ENCODE data around the gene ACSF3. TPM values are rescaled to one million over a fixed set of nuclear protein-coding genes. Genes with fewer than 3 reads are reported as not detected.
"Not testable (repeated sequence)": the region's sequence is repeated elsewhere in the genome, so short reads cannot be mapped to it uniquely, and the experiment has no call there.

Gene ACSF3
- total and polyA plus RNA-seq, 2 donors = 47.2 to 97.2 TPM

DNA sequence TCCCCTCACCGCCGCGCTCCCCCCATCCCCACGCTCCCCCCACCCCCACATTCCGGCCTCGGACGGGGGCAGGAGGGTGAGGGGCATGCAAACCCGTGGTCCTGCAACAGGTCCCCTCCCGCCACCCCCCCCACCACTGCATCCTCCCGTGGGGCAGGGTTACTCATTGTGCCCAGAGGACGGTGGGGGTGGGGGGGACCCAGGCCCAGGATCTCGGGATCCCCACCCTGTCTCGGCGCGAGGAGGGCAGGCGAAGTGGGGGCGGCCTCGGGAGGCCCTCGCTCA lies 98.2 kb downstream of the ACSF3 start:
- DNase-seq (ENCODE audit: low read depth in 6 of 9, low spot score in 9 of 9) = no peak
- Histone ChIP-seq H3K4me3 (ENCODE audit: low read length in 2 of 2) (peak overlapping the region in 1 of 2 donors; percentile 27), H3K27me3 (ENCODE audit: control insufficient read depth in 2 of 2, insufficient read depth in 1 of 2, low read length in 1 of 2) (peaks cover 23 to 62% of the 10 kb centered on the region in 2 donors), H3K36me3 (ENCODE audit: control insufficient read depth in 2 of 2, insufficient read depth in 2 of 2, low read length in 1 of 2) (no peaks in the 10 kb centered on the region), H3K27ac (ENCODE audit: low read depth in 1 of 2, low read length in 1 of 2) (no peak overlapping the region), H3K4me1 (ENCODE audit: control insufficient read depth in 2 of 2, insufficient read depth in 2 of 2, low read length in 2 of 2) (no peaks in the 10 kb centered on the region), H3K9me3 (ENCODE audit: control insufficient read depth in 2 of 2, insufficient read depth in 1 of 2, low read length in 1 of 2) (peaks cover 0 to 1% of the 10 kb centered on the region in 2 donors)
- 4% methylated on average over 19 of the region's 19 CpGs for WGBS

DNA sequence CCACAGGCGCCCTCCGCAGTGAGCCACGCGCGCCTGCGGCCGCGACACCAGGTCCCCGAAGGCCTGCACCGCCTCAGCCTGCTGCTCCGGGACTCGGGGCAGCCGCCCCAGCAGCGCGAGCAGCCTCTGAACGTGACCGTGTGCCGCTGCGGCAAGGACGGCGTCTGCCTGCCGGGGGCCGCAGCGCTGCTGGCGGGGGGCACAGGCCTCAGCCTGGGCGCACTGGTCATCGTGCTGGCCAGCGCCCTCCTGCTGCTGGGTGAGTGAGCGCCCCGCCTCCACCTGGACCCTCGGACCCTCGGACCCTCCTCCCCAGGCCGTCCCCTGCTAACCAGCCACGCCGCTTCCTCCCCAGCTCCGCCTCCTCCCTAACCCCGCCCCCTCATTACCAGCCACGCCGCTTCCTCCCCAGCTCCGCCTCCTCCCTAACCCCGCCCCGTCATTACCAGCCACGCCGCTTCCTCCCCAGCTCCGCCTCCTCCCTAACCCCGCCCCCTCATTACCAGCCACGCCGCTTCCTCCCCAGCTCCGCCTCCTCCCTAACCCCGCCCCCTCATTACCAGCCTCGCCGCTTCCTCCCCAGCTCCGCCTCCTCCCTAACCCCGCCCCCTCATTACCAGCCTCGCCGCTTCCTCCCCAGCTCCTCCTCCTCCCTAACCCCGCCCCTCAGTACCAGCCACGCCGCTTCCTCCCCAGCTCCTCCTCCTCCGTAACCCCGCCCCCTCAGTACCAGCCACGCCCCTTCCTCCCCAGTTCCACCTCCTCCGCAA lies 98.7 kb downstream of the ACSF3 start:
- WGBS = 3% methylated on average over 63 of the region's 63 CpGs
- not testable (repeated sequence) for H3K36me3 ChIP-seq (ENCODE audit: control insufficient read depth in 2 of 2, insufficient read depth in 2 of 2, low read length in 1 of 2); H3K9me3 ChIP-seq (ENCODE audit: control insufficient read depth in 2 of 2, insufficient read depth in 1 of 2, low read length in 1 of 2); H3K27ac ChIP-seq (ENCODE audit: low read depth in 1 of 2, low read length in 1 of 2); H3K4me1 ChIP-seq (ENCODE audit: control insufficient read depth in 2 of 2, insufficient read depth in 2 of 2, low read length in 2 of 2)
- DNase-seq (ENCODE audit: low read depth in 6 of 9, low spot score in 9 of 9) = peak in 4 of 9 donors; percentile 42 to 81 (median 62)
- H3K4me3 ChIP-seq (ENCODE audit: low read length in 2 of 2) = peak overlapping the region in 1 of 2 donors; percentile 27
- H3K27me3 ChIP-seq (ENCODE audit: control insufficient read depth in 2 of 2, insufficient read depth in 1 of 2, low read length in 1 of 2) = peaks cover 23 to 67% of the 10 kb centered on the region in 2 donors

DNA sequence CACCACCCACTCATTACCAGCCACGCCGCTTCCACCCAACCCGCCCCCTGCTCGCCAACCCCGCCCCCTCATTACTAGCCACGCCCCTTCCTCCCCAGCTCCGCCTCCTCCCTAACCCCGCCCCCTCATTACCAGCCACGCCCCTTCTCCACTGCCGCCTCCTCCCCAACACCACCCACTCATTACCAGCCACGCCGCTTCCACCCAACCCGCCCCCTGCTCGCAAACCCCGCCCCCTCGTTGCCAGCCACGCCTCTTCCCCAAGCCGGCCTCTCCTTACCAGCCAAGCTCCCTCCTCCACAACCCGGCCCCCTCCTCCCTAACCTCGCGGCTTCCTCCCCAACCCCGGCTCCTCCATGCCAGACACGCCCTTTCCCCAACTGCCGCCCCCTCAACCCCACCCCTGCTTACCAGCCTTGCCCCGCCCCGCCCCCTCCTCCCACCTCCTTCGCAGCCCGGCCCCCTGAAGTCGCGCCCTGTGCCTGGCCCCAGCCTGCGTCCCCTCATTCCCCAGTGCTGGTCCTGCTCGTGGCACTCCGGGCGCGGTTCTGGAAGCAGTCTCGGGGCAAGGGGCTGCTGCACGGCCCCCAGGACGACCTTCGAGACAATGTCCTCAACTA lies 99.4 kb downstream of the ACSF3 start:
- Histone ChIP-seq H3K4me1 (ENCODE audit: control insufficient read depth in 2 of 2, insufficient read depth in 2 of 2, low read length in 2 of 2) (no peaks in the 10 kb centered on the region), H3K36me3 (ENCODE audit: control insufficient read depth in 2 of 2, insufficient read depth in 2 of 2, low read length in 1 of 2) (no peaks in the 10 kb centered on the region), H3K4me3 (ENCODE audit: low read length in 2 of 2) (no peak overlapping the region), H3K9me3 (ENCODE audit: control insufficient read depth in 2 of 2, insufficient read depth in 1 of 2, low read length in 1 of 2) (no peaks in the 10 kb centered on the region), H3K27me3 (ENCODE audit: control insufficient read depth in 2 of 2, insufficient read depth in 1 of 2, low read length in 1 of 2) (peaks cover 25 to 72% of the 10 kb centered on the region in 2 donors), H3K27ac (ENCODE audit: low read depth in 1 of 2, low read length in 1 of 2) (no peak overlapping the region)
- DNase-seq (ENCODE audit: low read depth in 6 of 9, low spot score in 9 of 9) = peak in 3 of 9 donors; percentile 43 to 55 (median 53)
- 11% methylated on average over 39 of the region's 39 CpGs for WGBS

DNA sequence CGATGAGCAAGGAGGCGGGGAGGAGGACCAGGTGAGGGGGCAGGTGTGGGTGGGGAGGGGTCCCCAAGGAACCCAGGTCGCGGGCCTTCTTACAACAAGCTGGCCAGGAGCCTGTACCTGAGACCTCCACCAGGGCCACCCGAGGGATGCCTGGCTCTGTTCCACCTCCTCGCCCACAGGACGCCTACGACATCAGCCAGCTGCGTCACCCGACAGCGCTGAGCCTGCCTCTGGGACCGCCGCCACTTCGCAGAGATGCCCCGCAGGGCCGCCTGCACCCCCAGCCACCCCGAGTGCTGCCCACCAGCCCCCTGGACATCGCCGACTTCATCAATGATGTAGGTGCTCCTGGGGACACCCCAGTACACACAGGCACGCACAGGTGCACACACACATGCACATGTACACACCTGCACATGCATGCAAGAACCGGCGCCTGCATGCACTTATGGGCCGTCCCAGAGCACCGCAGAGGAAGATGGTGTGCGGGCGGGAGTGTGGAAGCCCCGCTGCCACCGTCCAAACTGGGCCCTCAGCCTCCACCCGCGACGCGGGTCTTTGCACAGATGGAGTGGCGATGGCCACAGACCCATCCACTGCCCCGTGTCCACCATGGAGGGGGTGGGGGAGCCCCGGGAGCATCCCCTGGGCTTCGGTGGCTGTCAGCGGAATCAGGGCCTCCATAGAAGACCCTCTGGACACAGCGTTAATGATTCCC lies 100.1 kb downstream of the ACSF3 start:
- 88% methylated on average over 38 of the region's 38 CpGs for WGBS

DNA sequence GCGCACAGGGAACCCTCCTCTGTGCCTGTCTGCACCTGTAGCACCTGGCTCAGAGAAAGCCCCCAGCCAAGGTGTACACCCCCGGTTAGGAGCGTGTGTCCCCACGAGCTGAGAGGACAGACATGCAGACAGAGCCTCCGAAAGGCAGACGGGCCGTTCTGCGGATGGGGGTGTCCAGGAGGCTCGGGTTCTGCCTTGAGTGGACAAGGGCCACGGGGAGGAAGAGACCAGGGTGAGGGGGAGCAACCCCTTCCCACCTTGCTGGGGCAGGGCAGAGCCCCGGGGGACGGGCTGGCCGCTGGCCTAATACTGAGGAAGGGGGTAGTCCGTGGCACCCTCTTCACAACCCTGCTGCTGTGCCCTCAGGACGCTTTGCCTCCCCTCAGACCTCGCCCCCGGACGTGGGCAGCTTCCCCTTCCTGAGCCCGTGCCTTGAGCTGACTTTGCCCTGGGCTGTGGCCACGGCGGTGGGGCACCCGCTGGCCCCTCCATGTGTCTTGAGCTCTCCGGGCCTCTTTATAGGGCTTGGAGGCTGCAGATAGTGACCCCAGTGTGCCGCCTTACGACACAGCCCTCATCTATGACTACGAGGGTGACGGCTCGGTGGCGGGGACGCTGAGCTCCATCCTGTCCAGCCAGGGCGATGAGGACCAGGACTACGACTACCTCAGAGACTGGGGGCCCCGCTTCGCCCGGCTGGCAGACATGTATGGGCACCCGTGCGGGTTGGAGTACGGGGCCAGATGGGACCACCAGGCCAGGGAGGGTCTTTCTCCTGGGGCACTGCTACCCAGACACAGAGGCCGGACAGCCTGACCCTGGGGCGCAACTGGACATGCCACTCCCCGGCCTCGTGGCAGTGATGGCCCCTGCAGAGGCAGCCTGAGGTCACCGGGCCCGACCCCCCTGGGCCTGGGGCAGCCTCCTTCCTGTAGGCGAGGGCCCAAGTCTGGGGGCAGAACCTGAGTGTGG lies 101.0 kb downstream of the ACSF3 start:
- DNase-seq (ENCODE audit: low read depth in 6 of 9, low spot score in 9 of 9) = no peak
- Histone ChIP-seq H3K36me3 (ENCODE audit: control insufficient read depth in 2 of 2, insufficient read depth in 2 of 2, low read length in 1 of 2) (no peaks in the 10 kb centered on the region), H3K4me3 (ENCODE audit: low read length in 2 of 2) (no peak overlapping the region), H3K27me3 (ENCODE audit: control insufficient read depth in 2 of 2, insufficient read depth in 1 of 2, low read length in 1 of 2) (peaks cover 36 to 84% of the 10 kb centered on the region in 2 donors), H3K9me3 (ENCODE audit: control insufficient read depth in 2 of 2, insufficient read depth in 1 of 2, low read length in 1 of 2) (no peaks in the 10 kb centered on the region), H3K4me1 (ENCODE audit: control insufficient read depth in 2 of 2, insufficient read depth in 2 of 2, low read length in 2 of 2) (no peaks in the 10 kb centered on the region), H3K27ac (ENCODE audit: low read depth in 1 of 2, low read length in 1 of 2) (no peak overlapping the region)
- 78% methylated on average over 45 of the region's 45 CpGs for WGBS

More for the DNA sequence above, 100.1 kb downstream of the ACSF3 start:
- H3K4me1 ChIP-seq (ENCODE audit: control insufficient read depth in 2 of 2, insufficient read depth in 2 of 2, low read length in 2 of 2) = no peaks in the 10 kb centered on the region
- no peaks in the 10 kb centered on the region for H3K36me3 ChIP-seq (ENCODE audit: control insufficient read depth in 2 of 2, insufficient read depth in 2 of 2, low read length in 1 of 2)
- no peak for DNase-seq (ENCODE audit: low read depth in 6 of 9, low spot score in 9 of 9)
- H3K27ac ChIP-seq (ENCODE audit: low read depth in 1 of 2, low read length in 1 of 2) = no peak overlapping the region
- peaks cover 30 to 79% of the 10 kb centered on the region in 2 donors for H3K27me3 ChIP-seq (ENCODE audit: control insufficient read depth in 2 of 2, insufficient read depth in 1 of 2, low read length in 1 of 2)
- no peak overlapping the region for H3K4me3 ChIP-seq (ENCODE audit: low read length in 2 of 2)
- H3K9me3 ChIP-seq (ENCODE audit: control insufficient read depth in 2 of 2, insufficient read depth in 1 of 2, low read length in 1 of 2) = no peaks in the 10 kb centered on the region

DNA sequence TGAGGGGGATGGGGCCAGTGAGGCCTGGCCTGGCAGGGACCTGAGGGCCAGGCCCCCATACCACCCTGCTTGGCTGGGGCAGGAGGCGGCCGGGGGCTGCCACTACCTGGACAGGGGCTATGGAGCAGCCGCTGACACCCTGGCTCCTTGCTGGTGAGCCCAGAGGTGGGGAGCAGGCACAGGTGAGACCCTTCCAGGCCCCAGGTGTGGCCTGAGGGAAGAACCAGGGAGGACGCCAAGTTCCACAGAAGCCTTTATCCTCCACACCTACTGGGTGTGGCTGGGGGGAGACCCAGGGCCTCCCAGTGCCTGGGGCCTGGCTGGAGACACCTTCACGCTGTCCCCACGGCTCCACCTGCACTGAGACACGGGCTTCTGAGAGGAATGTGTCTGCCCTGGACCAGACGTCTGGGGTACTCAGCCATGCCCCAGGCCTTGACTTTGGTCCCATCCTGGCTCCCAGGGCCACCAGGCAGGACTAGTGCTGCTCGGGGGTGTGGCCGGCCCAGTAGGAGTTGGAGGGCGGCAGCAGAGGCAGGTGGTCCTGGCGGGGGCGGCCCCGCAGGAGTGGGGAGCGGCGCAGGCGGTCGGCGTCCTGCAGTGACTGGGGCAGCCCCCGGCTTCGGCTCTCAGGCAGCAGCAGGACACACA lies 102.0 kb downstream of the ACSF3 start:
- peaks cover 0 to 6% of the 10 kb centered on the region in 2 donors for H3K4me1 ChIP-seq (ENCODE audit: control insufficient read depth in 2 of 2, insufficient read depth in 2 of 2, low read length in 2 of 2)
- no peak overlapping the region for H3K4me3 ChIP-seq (ENCODE audit: low read length in 2 of 2)
- no peak overlapping the region for H3K27ac ChIP-seq (ENCODE audit: low read depth in 1 of 2, low read length in 1 of 2)
- 98% methylated on average over 21 of the region's 21 CpGs for WGBS
- no peaks in the 10 kb centered on the region for H3K9me3 ChIP-seq (ENCODE audit: control insufficient read depth in 2 of 2, insufficient read depth in 1 of 2, low read length in 1 of 2)
- no peaks in the 10 kb centered on the region for H3K36me3 ChIP-seq (ENCODE audit: control insufficient read depth in 2 of 2, insufficient read depth in 2 of 2, low read length in 1 of 2)
- peaks cover 46 to 84% of the 10 kb centered on the region in 2 donors for H3K27me3 ChIP-seq (ENCODE audit: control insufficient read depth in 2 of 2, insufficient read depth in 1 of 2, low read length in 1 of 2)
- no peak for DNase-seq (ENCODE audit: low read depth in 6 of 9, low spot score in 9 of 9)

DNA sequence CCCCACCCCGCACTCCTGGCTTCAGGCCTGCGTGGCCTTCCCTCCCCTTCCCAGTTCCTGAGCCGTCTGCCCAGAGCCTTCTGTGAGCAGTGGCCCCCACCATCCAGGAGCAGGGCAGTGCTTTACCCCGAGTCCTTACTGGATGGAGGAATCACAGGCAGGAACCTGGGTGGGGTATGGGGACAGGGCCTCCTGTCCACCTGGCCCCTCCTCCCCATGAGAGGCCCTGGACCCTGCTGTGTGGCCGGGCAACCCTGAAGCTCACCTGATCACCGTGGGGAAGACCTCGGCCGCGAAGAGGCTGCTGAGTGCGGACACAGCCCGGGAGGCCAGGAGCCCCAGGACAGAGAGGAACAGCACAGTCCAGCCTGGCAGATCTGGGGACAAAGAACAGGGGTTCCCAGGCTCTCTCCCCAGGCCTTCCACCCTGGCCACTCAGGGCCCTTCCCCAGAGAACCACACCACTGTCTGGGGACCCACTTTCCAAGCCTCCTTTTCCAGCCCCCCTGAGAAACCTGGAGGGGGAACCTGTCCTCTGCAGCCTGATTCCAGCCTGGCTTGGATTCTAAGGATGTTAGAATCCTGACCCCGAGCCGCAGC lies 103.5 kb downstream of the ACSF3 start:
- 96% methylated on average over 13 of the region's 13 CpGs for WGBS
- Histone ChIP-seq H3K4me3 (ENCODE audit: low read length in 2 of 2) (no peak overlapping the region), H3K9me3 (ENCODE audit: control insufficient read depth in 2 of 2, insufficient read depth in 1 of 2, low read length in 1 of 2) (no peaks in the 10 kb centered on the region), H3K36me3 (ENCODE audit: control insufficient read depth in 2 of 2, insufficient read depth in 2 of 2, low read length in 1 of 2) (no peaks in the 10 kb centered on the region), H3K4me1 (ENCODE audit: control insufficient read depth in 2 of 2, insufficient read depth in 2 of 2, low read length in 2 of 2) (peaks cover 0 to 7% of the 10 kb centered on the region in 2 donors), H3K27ac (ENCODE audit: low read depth in 1 of 2, low read length in 1 of 2) (no peak overlapping the region), H3K27me3 (ENCODE audit: control insufficient read depth in 2 of 2, insufficient read depth in 1 of 2, low read length in 1 of 2) (peaks cover 45 to 79% of the 10 kb centered on the region in 2 donors)
- no peak for DNase-seq (ENCODE audit: low read depth in 6 of 9, low spot score in 9 of 9)

Data from thymus (tissue), 11 donors.